Panc1 (cell line): ENCODE measurements around the gene PHF8.

Experiments
- TF ChIP-seq, protein P1 (sequence below): fragments of 450-650 bp; IDR thresholded peaks from 2 replicates; pipeline ENCODE4 v1.5.1; 2017; ENCODE audit warnings: mild to moderate bottlenecking
- TF ChIP-seq, protein P2 (sequence below), 2 experiments: IDR thresholded peaks; 2 replicates each; pipeline ENCODE4 v1.6.1; 2011 to 2012; ENCODE audit warnings: low read depth in 2 of 2, control low read depth in 1 of 2, low read length in 1 of 2, mild to moderate bottlenecking in 1 of 2, moderate library complexity in 1 of 2; ENCODE audit not compliant: insufficient read depth in 1 of 2

DNA sequence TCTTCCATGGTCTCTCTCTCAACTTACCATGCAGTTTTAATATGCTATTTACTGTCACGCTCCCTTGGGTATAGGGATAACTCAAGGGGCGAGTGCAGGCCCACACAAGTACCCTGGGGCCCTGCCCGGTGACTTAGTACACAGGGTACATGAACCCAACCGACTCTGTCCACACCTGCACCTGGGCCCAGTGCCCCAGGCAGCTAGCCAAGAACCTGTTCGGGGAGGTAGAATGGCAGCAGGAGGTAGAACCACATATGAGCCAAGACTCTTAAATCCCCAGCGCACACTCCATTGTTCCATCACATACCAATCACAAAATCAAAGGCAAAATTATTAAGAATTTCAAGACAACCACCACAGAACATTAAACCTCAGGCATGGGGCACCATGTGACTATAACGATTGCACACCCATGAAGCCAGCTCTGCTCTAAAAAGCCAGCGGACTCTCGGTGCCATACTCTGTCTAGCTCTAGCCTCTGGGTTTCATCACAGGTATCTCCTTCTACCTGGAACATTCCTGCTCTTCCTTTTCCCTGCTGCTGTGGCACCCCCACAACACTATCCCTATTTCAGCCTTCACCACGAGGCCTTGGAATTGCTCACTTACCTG, 14.6 kb downstream of the PHF8 start:
- TF ChIP-seq, protein P1, sequence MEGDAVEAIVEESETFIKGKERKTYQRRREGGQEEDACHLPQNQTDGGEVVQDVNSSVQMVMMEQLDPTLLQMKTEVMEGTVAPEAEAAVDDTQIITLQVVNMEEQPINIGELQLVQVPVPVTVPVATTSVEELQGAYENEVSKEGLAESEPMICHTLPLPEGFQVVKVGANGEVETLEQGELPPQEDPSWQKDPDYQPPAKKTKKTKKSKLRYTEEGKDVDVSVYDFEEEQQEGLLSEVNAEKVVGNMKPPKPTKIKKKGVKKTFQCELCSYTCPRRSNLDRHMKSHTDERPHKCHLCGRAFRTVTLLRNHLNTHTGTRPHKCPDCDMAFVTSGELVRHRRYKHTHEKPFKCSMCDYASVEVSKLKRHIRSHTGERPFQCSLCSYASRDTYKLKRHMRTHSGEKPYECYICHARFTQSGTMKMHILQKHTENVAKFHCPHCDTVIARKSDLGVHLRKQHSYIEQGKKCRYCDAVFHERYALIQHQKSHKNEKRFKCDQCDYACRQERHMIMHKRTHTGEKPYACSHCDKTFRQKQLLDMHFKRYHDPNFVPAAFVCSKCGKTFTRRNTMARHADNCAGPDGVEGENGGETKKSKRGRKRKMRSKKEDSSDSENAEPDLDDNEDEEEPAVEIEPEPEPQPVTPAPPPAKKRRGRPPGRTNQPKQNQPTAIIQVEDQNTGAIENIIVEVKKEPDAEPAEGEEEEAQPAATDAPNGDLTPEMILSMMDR, result no peak
- TF ChIP-seq, protein P2, sequence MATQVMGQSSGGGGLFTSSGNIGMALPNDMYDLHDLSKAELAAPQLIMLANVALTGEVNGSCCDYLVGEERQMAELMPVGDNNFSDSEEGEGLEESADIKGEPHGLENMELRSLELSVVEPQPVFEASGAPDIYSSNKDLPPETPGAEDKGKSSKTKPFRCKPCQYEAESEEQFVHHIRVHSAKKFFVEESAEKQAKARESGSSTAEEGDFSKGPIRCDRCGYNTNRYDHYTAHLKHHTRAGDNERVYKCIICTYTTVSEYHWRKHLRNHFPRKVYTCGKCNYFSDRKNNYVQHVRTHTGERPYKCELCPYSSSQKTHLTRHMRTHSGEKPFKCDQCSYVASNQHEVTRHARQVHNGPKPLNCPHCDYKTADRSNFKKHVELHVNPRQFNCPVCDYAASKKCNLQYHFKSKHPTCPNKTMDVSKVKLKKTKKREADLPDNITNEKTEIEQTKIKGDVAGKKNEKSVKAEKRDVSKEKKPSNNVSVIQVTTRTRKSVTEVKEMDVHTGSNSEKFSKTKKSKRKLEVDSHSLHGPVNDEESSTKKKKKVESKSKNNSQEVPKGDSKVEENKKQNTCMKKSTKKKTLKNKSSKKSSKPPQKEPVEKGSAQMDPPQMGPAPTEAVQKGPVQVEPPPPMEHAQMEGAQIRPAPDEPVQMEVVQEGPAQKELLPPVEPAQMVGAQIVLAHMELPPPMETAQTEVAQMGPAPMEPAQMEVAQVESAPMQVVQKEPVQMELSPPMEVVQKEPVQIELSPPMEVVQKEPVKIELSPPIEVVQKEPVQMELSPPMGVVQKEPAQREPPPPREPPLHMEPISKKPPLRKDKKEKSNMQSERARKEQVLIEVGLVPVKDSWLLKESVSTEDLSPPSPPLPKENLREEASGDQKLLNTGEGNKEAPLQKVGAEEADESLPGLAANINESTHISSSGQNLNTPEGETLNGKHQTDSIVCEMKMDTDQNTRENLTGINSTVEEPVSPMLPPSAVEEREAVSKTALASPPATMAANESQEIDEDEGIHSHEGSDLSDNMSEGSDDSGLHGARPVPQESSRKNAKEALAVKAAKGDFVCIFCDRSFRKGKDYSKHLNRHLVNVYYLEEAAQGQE (IDR thresholded peaks at IDR 0.05; ENCODE audit: insufficient read depth in 1 of 2, low read depth in 2 of 2, low read length in 1 of 2), result no peak
